ENCODE data around the gene NKX6-2.

NKX6-2 gene

DNA sequence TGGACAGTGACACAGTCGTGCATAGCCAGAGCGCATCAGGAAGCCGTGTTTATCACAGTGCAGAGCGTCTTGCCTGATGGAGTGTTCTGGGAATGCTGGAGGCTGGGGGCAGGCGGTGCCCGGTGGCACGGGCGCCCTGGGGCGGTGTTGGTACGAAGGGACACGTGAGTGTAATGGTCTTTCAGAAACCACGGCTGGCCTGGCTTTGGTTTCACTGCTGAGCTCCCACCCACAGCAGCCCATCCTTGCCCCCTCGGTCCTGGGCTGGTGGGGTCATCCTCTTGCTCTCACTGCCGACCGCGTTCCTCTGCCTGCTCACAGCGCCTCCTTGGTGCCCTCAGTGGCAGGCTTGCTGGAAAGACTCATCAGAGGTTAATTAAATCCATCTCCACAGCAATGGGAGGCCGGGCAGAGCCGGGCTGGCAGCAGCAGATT lies 50.6 kb downstream of the NKX6-2 start:
- Histone ChIP-seq H3K9ac (ENCODE audit: low read length) (no peak overlapping the region), H3K36me3 (ENCODE audit: insufficient read depth, low read length) (no peaks in the 10 kb centered on the region), H3K9me2 (ENCODE audit: low read depth, low read length) (no peaks in the 10 kb centered on the region), H3K4me1 (ENCODE audit: insufficient read depth, low read length, severe bottlenecking) (no peaks in the 10 kb centered on the region), H4K20me1 (ENCODE audit: insufficient read depth, low read length) (no peaks in the 10 kb centered on the region), H3K9me3 (ENCODE audit: low read length) (no peaks in the 10 kb centered on the region), H3F3A (ENCODE audit: insufficient read depth, low read length) (no peaks in the 10 kb centered on the region), H3K27ac (ENCODE audit: low read depth, low read length, poor library complexity, severe bottlenecking) (no peak overlapping the region), H3K4me3 (ENCODE audit: low read depth, low read length, poor library complexity, severe bottlenecking) (no peak overlapping the region), H3K4me2 (ENCODE audit: low read length) (no peak overlapping the region), H2AFZ (ENCODE audit: low read length) (no peak overlapping the region), H3K27me3 (ENCODE audit: insufficient read depth, low read length) (no peaks in the 10 kb centered on the region), H3K79me2 (ENCODE audit: insufficient read depth, low read length) (no peaks in the 10 kb centered on the region)
- TF ChIP-seq EZH2 (IDR thresholded peaks at IDR 0.05; ENCODE audit: borderline replicate concordance, low read length): no peak
- TF ChIP-seq CTCF (IDR thresholded peaks at IDR 0.05; ENCODE audit: low read length): no peak

DNA sequence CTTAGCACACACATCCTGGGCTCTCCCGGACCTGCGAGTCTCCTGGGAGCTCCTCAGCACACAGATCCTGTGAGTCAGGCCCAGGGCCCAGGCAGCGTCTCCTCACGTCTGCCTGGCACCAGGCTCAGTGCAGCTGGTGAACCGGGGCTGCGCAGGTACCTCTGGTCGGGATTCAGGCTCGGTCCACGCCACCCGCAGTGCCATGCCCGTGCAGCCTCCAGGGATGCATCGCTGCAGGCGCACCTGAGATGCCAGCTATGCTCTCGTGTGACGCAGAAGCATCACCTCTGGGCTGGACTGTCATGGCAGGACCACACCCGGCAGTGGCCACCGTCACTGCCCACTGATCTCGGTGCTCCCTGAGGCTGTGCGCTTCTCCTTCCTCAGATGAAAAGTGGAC lies 52.0 kb downstream of the NKX6-2 start:
- H3K4me1 ChIP-seq (ENCODE audit: insufficient read depth, low read length, severe bottlenecking): no peaks in the 10 kb centered on the region
- H3K79me2 ChIP-seq (ENCODE audit: insufficient read depth, low read length): no peaks in the 10 kb centered on the region
- H3K9me3 ChIP-seq (ENCODE audit: low read length): no peaks in the 10 kb centered on the region
- H3K27me3 ChIP-seq (ENCODE audit: insufficient read depth, low read length): no peaks in the 10 kb centered on the region
- H3K4me2 ChIP-seq (ENCODE audit: low read length): no peak overlapping the region
- no peak overlapping the region for H3K9ac ChIP-seq (ENCODE audit: low read length)
- no peak for TF ChIP-seq EZH2 (IDR thresholded peaks at IDR 0.05; ENCODE audit: borderline replicate concordance, low read length)
- TF ChIP-seq CTCF (IDR thresholded peaks at IDR 0.05; ENCODE audit: low read length): no peak
- H3K4me3 ChIP-seq (ENCODE audit: low read depth, low read length, poor library complexity, severe bottlenecking): no peak overlapping the region
- no peak overlapping the region for H3K27ac ChIP-seq (ENCODE audit: low read depth, low read length, poor library complexity, severe bottlenecking)
- no peaks in the 10 kb centered on the region for H3F3A ChIP-seq (ENCODE audit: insufficient read depth, low read length)
- no peak overlapping the region for H2AFZ ChIP-seq (ENCODE audit: low read length)
- H3K9me2 ChIP-seq (ENCODE audit: low read depth, low read length): no peaks in the 10 kb centered on the region
- H4K20me1 ChIP-seq (ENCODE audit: insufficient read depth, low read length): no peaks in the 10 kb centered on the region
- no peaks in the 10 kb centered on the region for H3K36me3 ChIP-seq (ENCODE audit: insufficient read depth, low read length)
